HG03139 (cell line): ENCODE data around the gene HABP4.
A peak's percentile ranks its signal among the peaks of the same experiment; 100 is the strongest.

Experiments
- ATAC-seq: cut with Tn5 transposase; IDR thresholded peaks from one replicate; pipeline ENCODE4 v1.9.1; 2021; ENCODE audit not compliant: unreplicated experiment

Gene HABP4

GRCh38 chr9:96449845-96450612 lies at the start of gene HABP4:
Gene HABP4, plus strand, starts transcription at chr9:96450169. Its CDS starts 111 bp downstream, at chr9:96450280.
- peak; percentile 95 for ATAC-seq

- no peak for ATAC-seq
Measured at GRCh38 chr9:96408409-96409280, 41.3 kb upstream of the HABP4 start.

- no peak for ATAC-seq
Measured at GRCh38 chr9:96411129-96411838, 38.7 kb upstream of the HABP4 start.

- no peak for ATAC-seq
Measured at GRCh38 chr9:96412174-96412913, 37.6 kb upstream of the HABP4 start.

GRCh38 chr9:96413302-96414221 lies 36.4 kb upstream of the HABP4 start:
- ATAC-seq, result no peak

GRCh38 chr9:96417051-96417586 lies 32.9 kb upstream of the HABP4 start:
- ATAC-seq, result peak; percentile 20

GRCh38 chr9:96417661-96418082 lies 32.3 kb upstream of the HABP4 start:
- peak; percentile 0 for ATAC-seq

GRCh38 chr9:96418083-96418919 lies 31.7 kb upstream of the HABP4 start, which contains the start of gene ZNF367:
Gene ZNF367, minus strand, starts transcription at chr9:96418370. Its CDS starts 338 bp downstream, at chr9:96418032.
- peak; percentile 57 for ATAC-seq

GRCh38 chr9:96418920-96419690 lies 30.9 kb upstream of the HABP4 start:
- peak; percentile 31 for ATAC-seq

- ATAC-seq, result no peak
Measured at GRCh38 chr9:96419691-96419969, 30.3 kb upstream of the HABP4 start.

GRCh38 chr9:96420468-96421219 lies 29.3 kb upstream of the HABP4 start:
- ATAC-seq, result no peak

GRCh38 chr9:96423322-96423984 lies 26.5 kb upstream of the HABP4 start:
- no peak for ATAC-seq

- no peak for ATAC-seq
Measured at GRCh38 chr9:96423985-96424336, 26.0 kb upstream of the HABP4 start.

GRCh38 chr9:96425500-96426169 lies 24.3 kb upstream of the HABP4 start:
- ATAC-seq, result no peak

GRCh38 chr9:96429732-96430131 lies 20.2 kb upstream of the HABP4 start:
- no peak for ATAC-seq

- ATAC-seq, result no peak
Measured at GRCh38 chr9:96430377-96430776, 19.6 kb upstream of the HABP4 start.
